GM10248 (cell line): ENCODE data around the gene FCER2.

Source experiments
- CTCF ChIA-PET: fragments of 300-600 bp; sonication (Branson Sonifier 250); formaldehyde crosslinking; extraction: SDS; loops from one replicate; lab custom pipeline; 2021; ENCODE audit warnings: antibody characterized with exemption; lab: Yijun Ruan, JAX
- POLR2A ChIA-PET: fragments of 350-650 bp; sonication (Branson Sonifier 250); formaldehyde crosslinking; extraction: SDS; loops from one replicate; lab custom pipeline; 2020; ENCODE audit warnings: antibody characterized with exemption; lab: Yijun Ruan, JAX
- DNase-seq: peaks from one replicate; pipeline ENCODE4 v3.0.0; 2012; ENCODE audit errors: extremely low spot score
- TF ChIP-seq, protein P1 (sequence below): IDR thresholded peaks from 2 replicates; pipeline ENCODE4 v1.5.1; 2012; ENCODE audit warnings: mild to moderate bottlenecking, low read depth; ENCODE audit errors: extremely low read depth, missing control alignments, control extremely low read depth

FCER2 gene

DNA sequence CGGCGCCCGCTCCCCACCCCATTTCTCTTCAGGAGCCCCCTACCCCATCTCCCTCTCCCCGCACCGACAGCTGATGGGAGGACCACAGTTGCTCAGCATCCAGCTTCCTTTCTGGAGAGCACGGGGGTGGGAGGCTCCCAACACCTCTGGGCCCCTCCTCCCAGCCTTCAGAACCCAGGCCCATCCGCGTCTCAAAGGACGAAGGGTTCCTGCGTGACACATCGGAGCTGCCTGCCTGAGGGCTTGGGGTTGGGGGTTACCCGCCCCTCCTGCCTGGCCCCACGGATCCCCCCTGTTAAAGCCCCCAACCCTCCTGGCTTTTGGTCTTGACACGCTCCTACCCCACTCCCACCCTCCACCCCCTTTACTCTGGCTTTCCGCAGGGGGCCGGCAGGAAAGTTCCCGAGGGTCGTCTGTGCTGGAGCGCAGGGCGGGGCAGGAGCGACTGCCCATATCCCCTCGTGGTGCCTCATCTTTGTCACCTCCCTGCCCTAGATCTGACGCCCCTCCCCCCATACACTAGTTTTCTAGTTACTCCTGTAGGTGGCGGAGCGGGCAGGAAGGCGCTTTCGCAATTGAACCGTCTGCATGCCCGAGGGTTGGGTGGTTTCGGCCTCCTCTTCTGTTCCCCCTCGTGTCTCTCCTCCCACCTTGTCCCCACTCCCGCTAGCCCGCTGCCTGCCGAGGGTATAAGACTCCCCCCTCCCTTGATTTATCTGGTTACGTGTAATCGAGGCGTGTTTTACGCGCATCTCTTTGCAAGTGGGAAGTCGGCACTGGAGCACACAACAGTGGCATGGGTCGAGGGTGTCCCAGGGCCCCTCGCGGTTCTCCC is 20.4 kb downstream of the FCER2 start:
- DNase-seq, result peak; percentile 87
- ChIA-PET CTCF (interaction anchor here (0.6 to 2.2 kb wide), 64 partner anchors 8 to 579 kb away, joined by 3 to 47 read pairs (median 4); partner anchors contain the start of genes CD209, FCER2, PCP2 and PET100), POLR2A (interaction anchor here (0.6 kb wide), 1 partner anchor 14 kb away, joined by 4 read pairs; no protein-coding TSS in a partner anchor)
- TF ChIP-seq, protein P1, sequence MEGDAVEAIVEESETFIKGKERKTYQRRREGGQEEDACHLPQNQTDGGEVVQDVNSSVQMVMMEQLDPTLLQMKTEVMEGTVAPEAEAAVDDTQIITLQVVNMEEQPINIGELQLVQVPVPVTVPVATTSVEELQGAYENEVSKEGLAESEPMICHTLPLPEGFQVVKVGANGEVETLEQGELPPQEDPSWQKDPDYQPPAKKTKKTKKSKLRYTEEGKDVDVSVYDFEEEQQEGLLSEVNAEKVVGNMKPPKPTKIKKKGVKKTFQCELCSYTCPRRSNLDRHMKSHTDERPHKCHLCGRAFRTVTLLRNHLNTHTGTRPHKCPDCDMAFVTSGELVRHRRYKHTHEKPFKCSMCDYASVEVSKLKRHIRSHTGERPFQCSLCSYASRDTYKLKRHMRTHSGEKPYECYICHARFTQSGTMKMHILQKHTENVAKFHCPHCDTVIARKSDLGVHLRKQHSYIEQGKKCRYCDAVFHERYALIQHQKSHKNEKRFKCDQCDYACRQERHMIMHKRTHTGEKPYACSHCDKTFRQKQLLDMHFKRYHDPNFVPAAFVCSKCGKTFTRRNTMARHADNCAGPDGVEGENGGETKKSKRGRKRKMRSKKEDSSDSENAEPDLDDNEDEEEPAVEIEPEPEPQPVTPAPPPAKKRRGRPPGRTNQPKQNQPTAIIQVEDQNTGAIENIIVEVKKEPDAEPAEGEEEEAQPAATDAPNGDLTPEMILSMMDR, result peak; percentile 71

DNA sequence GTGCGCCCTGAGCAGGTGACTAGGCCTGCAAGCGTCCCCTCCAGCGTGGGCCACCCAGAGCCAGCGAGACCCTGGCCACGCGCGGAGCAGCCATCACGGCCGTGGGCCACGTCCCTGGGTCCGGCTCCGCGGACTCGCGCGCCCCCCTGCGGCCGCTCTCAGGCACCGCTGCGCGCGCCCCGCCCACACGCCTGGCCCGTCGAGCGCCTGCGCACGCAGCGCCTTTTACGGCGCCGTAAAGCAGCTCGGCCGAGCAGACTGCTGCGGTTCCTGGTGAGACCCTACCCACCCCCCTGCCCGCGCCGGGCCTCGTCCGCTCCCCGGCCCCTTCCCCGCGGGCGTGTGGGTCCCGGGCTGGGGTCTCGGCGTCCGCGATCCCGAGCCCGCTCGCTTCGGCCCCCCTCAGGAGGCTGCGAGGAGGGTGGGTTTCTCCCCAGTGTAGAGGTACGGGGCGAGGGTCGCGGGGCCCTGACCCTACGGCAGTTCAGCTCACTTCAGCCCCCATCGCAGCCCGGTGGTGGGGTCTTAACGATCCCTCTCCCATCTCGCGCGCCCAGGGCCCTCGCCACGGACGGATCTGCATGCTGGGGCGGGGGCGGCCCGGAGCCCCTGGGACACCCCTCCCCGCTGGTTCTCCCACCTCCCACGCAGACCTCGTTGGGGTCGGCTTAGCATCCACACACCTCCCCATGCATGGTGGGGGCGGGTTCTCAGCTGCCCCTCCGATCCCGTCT is 21.2 kb downstream of the FCER2 start, which contains the start of gene TRAPPC5:
Gene TRAPPC5 (plus strand): TSS at position 228 of the 734 bp plus-strand sequence. CDS start 1,421 bp downstream, outside the sequence.
- CTCF ChIA-PET, result interaction anchor here (0.6 to 2.2 kb wide), 65 partner anchors 9 to 579 kb away, joined by 3 to 47 read pairs (median 4); partner anchors contain the start of genes CD209, FCER2, PCP2 and PET100
- POLR2A ChIA-PET, result interaction anchor here (0.6 kb wide), 1 partner anchor 15 kb away, joined by 4 read pairs; no protein-coding TSS in a partner anchor
- TF ChIP-seq, protein P1, result peak; percentile 98
- DNase-seq, result peak; percentile 90

DNA sequence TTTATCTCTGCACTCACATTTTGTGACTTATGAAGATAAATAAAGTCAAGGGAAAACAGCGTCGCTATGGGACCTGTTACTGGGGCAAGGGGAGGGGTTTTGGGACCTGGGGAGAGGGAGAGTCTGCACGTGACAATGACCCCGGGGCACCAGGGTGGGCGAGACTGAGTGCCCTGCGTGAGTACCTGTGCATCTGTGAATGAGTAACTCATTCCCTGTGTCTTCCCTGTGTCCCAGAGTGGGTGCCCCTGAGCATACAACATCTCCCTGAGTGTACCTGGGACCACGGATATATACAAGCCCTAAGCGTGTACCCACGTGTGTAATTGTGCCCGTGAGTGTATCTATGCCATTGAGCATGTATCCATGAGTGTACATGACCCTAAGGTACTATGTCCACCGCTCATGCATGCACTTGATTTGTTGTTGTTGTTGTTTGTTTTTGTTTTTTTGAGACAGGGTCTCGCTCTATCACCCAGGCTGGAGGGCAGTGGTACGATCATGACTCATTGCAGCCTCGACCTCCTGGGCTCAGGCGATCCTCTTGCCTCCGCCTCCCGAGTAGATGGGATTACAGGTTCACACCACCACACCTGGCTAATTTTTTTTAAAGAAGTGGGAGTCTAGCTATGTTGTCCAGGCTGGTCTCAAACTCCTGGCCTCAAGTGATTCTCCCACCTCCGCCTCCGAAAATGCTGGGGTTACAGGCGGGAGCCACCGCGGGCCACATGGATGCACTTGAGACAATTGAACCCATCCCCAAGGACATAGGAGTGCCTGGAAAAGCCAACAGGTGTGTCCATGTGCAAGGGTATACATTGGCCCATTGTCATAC is 21.9 kb downstream of the FCER2 start:
- ChIA-PET CTCF (interaction anchor here (0.6 to 2.2 kb wide), 41 partner anchors 9 to 578 kb away, joined by 3 to 47 read pairs (median 5); partner anchors contain the start of genes FCER2, PCP2, PET100 and RETN), POLR2A (no interaction called here)
- no peak for DNase-seq
- TF ChIP-seq, protein P1, result no peak

DNA sequence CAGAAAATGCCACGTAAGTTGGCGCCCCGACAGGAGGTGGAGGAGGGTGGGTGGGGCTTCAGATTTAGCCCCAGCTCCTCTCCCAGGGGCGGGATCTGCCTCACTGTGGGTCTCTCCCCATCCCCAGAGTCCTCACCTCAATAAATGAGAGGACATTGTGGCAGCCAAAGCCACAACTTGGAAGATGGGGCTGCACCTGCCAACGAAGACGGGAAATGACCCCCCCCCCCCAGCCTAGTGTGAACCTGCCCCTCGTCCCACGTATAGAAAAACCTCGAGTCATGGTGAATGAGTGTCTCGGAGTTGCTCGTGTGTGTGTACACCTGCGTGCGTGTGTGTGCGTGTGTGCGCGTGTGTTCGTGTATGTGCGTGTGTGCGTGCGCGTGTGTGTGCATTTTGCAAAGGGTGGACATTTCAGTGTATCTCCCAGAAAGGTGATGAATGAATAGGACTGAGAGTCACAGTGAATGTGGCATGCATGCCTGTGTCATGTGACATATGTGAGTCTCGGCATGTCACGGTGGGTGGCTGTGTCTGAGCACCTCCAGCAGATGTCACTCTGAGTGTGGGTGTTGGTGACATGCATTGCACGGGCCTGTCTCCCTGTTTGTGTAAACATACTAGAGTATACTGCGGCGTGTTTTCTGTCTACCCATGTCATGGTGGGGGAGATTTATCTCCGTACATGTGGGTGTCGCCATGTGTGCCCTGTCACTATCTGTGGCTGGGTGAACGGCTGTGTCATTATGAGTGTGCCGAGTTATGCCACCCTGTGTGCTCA is 22.8 kb downstream of the FCER2 start:
- ChIA-PET CTCF (interaction anchor here (0.7 to 2.4 kb wide), 9 partner anchors 11 to 312 kb away, joined by 3 to 10 read pairs (median 4); no protein-coding TSS in a partner anchor), POLR2A (interaction anchor here (0.6 kb wide), 1 partner anchor 284 kb away, joined by 8 read pairs; no protein-coding TSS in a partner anchor)
- peak; percentile 79 for DNase-seq
- TF ChIP-seq, protein P1, result peak; percentile 75

DNA sequence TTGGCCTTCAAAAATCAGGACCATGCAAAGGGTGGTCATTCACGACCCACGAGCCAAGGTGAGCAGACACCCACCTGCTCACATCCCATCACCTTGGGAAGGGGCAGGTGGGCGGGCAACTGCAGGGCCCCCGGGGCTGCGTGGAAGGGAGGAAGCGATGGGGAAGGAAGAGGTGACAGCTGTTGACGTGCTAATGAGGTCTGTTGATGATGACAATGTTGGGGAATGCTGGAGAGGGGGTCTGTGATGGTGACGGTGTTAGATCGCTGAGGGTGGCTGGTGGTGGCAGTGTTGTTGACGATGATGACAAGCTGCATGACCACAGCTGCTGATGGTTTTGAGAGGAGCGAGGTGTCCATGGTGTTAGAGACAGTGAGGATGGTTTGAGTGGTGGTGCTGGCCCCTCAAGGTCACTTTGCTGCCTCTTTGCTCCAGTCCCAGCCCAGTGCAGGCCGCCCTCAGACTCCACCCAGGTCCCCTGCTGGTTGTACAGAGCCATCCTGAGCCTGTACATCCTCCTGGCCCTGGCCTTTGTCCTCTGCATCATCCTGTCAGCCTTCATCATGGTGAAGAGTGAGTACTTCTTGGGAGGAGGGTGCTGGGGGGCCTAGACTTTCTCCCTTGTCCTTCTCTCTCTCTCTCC is 24.1 kb downstream of the FCER2 start:
- POLR2A ChIA-PET, result interaction anchor here (0.5 to 0.7 kb wide), 2 partner anchors 8 to 540 kb away, joined by 3 to 4 read pairs; no protein-coding TSS in a partner anchor
- TF ChIP-seq, protein P1, result peak; percentile 6
- DNase-seq, result no peak
- CTCF ChIA-PET, result interaction anchor here (0.6 to 2.4 kb wide), 14 partner anchors 10 to 576 kb away, joined by 3 to 10 read pairs (median 4); partner anchors contain the start of genes PET100 and XAB2
